Peyer's patch (tissue), 4 donors: ENCODE data around the gene PRODH2.

Experiments used
- CTCF ChIP-seq, 6 experiments: fragments of 450-650 bp in 4 of 6; fragments of 200-600 bp in 2 of 6; sonication (generic) in 1 of 6; IDR thresholded peaks; one replicate each; pipeline ENCODE4 v1.5.1; 2017 to 2019; ENCODE audit warnings: antibody characterized with exemption in 6 of 6, mild to moderate bottlenecking in 3 of 6, moderate library complexity in 1 of 6
- POLR2A ChIP-seq, 2 donors: fragments of 450-650 bp; IDR thresholded peaks; one replicate each; pipeline ENCODE4 v1.5.1; 2017; ENCODE audit warnings: antibody characterized with exemption in 2 of 2, mild to moderate bottlenecking in 2 of 2, moderate library complexity in 2 of 2

- TF ChIP-seq CTCF (IDR thresholded peaks at IDR 0.05) (no peak), POLR2A (IDR thresholded peaks at IDR 0.05) (no peak)
Measured at GRCh38 chr19:35781650-35782049, 31.0 kb downstream of the PRODH2 start.
